ENCODE data around the gene PPT1. TPM values are rescaled to one million over a fixed set of nuclear protein-coding genes. Genes with fewer than 3 reads are reported as not detected.

Gene PPT1
- total and polyA plus RNA-seq, 2 of the 8 experiments (the other 6 are each of a cell fraction or from before 2014, with no cell fraction given) = 77.1 to 150 TPM

GRCh38 chr1:40092706-40093639, 4.1 kb downstream of the PPT1 start (continued):
- no peak for TF ChIP-seq SRF (IDR thresholded peaks at IDR 0.05; ENCODE audit: low read depth, low read length)
- no peak for TF ChIP-seq RAD21 (IDR thresholded peaks at IDR 0.05 in 1 of 2, conservative IDR thresholded peaks at IDR 0.05 in 1 of 2; ENCODE audit: low read depth in 2 of 2, low read length in 2 of 2)
- TF ChIP-seq ZNF274 (IDR thresholded peaks at IDR 0.05; ENCODE audit: borderline replicate concordance, extremely low read depth, low read length) = no peak
- no peak for TF ChIP-seq BCL11A (IDR thresholded peaks at IDR 0.05; ENCODE audit: low read depth in 2 of 2, low read length in 2 of 2)
- no peak for TF ChIP-seq CBX5 (IDR thresholded peaks at IDR 0.05; ENCODE audit: low read depth, low read length)
- no peak for TF ChIP-seq CBX8 (IDR thresholded peaks at IDR 0.05; ENCODE audit: borderline replicate concordance, low read depth, low read length)
- no peak for TF ChIP-seq TBP (IDR thresholded peaks at IDR 0.05; ENCODE audit: low read depth, low read length)
- TF ChIP-seq SP4 (IDR thresholded peaks at IDR 0.05; ENCODE audit: low read length) = no peak
- TF ChIP-seq SAP30 (IDR thresholded peaks at IDR 0.05; ENCODE audit: insufficient read depth, insufficient replicate concordance, low read length) = no peak

All from H1 (cell line).